ENCODE measurements around the gene ARL8A. TPM values are rescaled to one million over a fixed set of nuclear protein-coding genes. Genes with fewer than 3 reads are reported as not detected.

The ARL8A gene
- total and polyA plus RNA-seq, 2 experiments from 2014 or later = 32.7 to 56.0 TPM

DNA sequence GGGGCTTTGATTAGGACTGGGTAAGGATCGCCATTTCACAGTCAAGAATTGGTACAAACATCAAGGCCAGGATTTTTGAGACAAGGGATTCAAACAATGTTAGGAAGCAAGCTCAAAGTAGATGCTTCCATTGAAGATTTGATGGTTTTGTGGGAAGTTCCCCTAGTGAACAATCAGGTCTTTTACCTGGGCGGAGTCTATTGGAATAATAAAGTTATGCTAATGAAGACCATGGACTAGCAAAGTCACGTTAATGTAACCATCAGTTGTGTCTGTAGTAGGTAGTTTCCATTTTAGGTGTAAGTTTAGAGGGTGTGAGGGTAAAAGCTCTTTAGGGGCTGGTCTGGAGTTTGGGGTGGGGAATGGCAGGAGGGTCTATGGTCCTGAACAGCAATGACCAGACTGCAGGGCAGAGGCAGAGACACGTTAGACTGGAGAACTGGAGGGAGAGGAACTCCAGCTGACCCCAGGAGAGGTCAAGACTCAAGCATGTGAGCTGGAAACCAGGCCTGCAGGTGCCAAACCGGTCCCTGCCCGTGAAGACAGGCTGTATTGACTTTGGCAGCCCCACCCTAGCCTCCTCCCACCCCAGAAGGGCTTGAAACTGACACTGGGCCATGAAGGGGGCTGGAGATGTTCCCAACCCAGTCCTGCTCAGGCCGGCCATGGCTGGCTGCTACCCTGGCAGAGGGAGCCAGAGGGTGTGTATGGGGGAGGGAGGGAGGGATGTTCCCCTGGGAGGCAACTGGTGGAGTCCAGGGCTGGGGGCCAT lies 57.8 kb downstream of the ARL8A start:
- Histone ChIP-seq H2AFZ (no peak overlapping the region), H3K9me2 (replicated peaks; ENCODE audit: insufficient read depth) (no peaks in the 10 kb centered on the region), H4K20me1 (ENCODE audit: insufficient read depth, poor library complexity, severe bottlenecking) (no peaks in the 10 kb centered on the region), H3K4me3 (no peak overlapping the region), H3K4me1 (ENCODE audit: insufficient read depth) (peaks cover 51% of the 10 kb centered on the region), H3K27ac (peak overlapping the region; percentile 92), H3K36me3 (replicated peaks; ENCODE audit: insufficient read depth, low read depth) (no peaks in the 10 kb centered on the region), H3K27me3 (no peaks in the 10 kb centered on the region), H3K9me3 (ENCODE audit: low read depth) (no peaks in the 10 kb centered on the region), H3K79me2 (no peaks in the 10 kb centered on the region), H3K4me2 (no peak overlapping the region)
- no peak for TF ChIP-seq EZH2 (IDR thresholded peaks at IDR 0.05; ENCODE audit: borderline replicate concordance)
- TF ChIP-seq, protein P1, sequence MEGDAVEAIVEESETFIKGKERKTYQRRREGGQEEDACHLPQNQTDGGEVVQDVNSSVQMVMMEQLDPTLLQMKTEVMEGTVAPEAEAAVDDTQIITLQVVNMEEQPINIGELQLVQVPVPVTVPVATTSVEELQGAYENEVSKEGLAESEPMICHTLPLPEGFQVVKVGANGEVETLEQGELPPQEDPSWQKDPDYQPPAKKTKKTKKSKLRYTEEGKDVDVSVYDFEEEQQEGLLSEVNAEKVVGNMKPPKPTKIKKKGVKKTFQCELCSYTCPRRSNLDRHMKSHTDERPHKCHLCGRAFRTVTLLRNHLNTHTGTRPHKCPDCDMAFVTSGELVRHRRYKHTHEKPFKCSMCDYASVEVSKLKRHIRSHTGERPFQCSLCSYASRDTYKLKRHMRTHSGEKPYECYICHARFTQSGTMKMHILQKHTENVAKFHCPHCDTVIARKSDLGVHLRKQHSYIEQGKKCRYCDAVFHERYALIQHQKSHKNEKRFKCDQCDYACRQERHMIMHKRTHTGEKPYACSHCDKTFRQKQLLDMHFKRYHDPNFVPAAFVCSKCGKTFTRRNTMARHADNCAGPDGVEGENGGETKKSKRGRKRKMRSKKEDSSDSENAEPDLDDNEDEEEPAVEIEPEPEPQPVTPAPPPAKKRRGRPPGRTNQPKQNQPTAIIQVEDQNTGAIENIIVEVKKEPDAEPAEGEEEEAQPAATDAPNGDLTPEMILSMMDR (IDR thresholded peaks at IDR 0.05; ENCODE audit: poor library complexity) = no peak
- TF ChIP-seq EZH2phosphoT487 (IDR thresholded peaks at IDR 0.05; ENCODE audit: low read depth, severe bottlenecking, unreplicated experiment) = no peak
- WGBS (ENCODE audit: low lambda C conversion rate, missing lambda C conversion rate) = 67% methylated on average over 7 of the region's 7 CpGs
- peak; percentile 38 for DNase-seq (ENCODE audit: low spot score)

DNA sequence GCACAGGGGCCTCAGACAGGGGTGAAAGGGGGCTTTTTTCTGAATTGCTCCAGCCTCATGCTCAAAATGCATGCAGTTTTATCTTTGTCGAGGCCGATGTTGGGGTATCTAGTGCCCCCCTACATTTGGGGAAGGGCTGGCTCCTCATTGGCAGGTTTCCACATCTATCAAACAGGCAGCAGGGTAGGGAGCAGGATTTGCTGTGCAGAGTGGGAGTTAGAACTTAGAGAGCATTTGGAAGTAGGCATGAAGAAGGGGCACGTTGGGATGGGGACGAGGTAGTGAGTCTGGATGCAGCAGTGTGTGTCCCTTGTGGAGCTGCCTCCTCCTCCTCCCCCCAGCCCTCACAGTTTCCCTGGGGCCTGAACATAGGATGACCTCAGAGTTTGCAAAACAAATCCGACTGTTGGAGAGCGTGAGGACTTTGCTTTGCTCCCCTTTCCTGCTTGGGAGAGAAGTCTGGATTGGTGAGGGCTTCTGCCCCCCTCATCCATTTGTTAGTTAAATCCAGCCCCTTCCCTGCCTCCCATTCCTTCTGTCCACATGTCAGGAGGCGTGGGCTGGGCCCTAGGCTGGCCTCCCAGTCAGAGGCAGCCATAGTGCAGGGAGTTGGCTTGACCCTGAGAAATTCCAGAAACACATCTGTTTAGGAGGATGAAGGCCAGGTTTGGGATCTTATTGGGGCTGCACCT lies 58.7 kb downstream of the ARL8A start:
- Histone ChIP-seq H3K36me3 (replicated peaks; ENCODE audit: insufficient read depth, low read depth) (no peaks in the 10 kb centered on the region), H3K9me2 (replicated peaks; ENCODE audit: insufficient read depth) (no peaks in the 10 kb centered on the region), H2AFZ (no peak overlapping the region), H3K27ac (peak overlapping the region; percentile 92), H3K79me2 (no peaks in the 10 kb centered on the region), H3K4me2 (peak overlapping the region; percentile 3), H3K27me3 (no peaks in the 10 kb centered on the region), H3K4me1 (ENCODE audit: insufficient read depth) (peaks cover 54% of the 10 kb centered on the region), H3K4me3 (no peak overlapping the region), H3K9me3 (ENCODE audit: low read depth) (no peaks in the 10 kb centered on the region), H4K20me1 (ENCODE audit: insufficient read depth, poor library complexity, severe bottlenecking) (no peaks in the 10 kb centered on the region)
- WGBS (ENCODE audit: low lambda C conversion rate, missing lambda C conversion rate) = 47% methylated on average over 7 of the region's 7 CpGs
- DNase-seq (ENCODE audit: low spot score) = peak; percentile 78
- TF ChIP-seq, protein P1 (IDR thresholded peaks at IDR 0.05; ENCODE audit: poor library complexity) = no peak
- TF ChIP-seq EZH2phosphoT487 (IDR thresholded peaks at IDR 0.05; ENCODE audit: low read depth, severe bottlenecking, unreplicated experiment) = no peak
- no peak for TF ChIP-seq EZH2 (IDR thresholded peaks at IDR 0.05; ENCODE audit: borderline replicate concordance)

- DNase-seq (ENCODE audit: low spot score) = peak; percentile 65
- H3K4me1 ChIP-seq (ENCODE audit: insufficient read depth) = peaks cover 54% of the 10 kb centered on the region
- H3K9me3 ChIP-seq (ENCODE audit: low read depth) = no peaks in the 10 kb centered on the region
- peak overlapping the region; percentile 3 for H3K4me2 ChIP-seq
- 32% methylated on average over 14 of the region's 16 CpGs for WGBS (ENCODE audit: low lambda C conversion rate, missing lambda C conversion rate)
- H3K27me3 ChIP-seq = no peaks in the 10 kb centered on the region
- no peaks in the 10 kb centered on the region for H3K36me3 ChIP-seq (replicated peaks; ENCODE audit: insufficient read depth, low read depth)
- H3K9me2 ChIP-seq (replicated peaks; ENCODE audit: insufficient read depth) = no peaks in the 10 kb centered on the region
- no peak overlapping the region for H2AFZ ChIP-seq
- no peak overlapping the region for H3K4me3 ChIP-seq
- H4K20me1 ChIP-seq (ENCODE audit: insufficient read depth, poor library complexity, severe bottlenecking) = no peaks in the 10 kb centered on the region
- TF ChIP-seq, protein P1 (IDR thresholded peaks at IDR 0.05; ENCODE audit: poor library complexity) = no peak
- no peak for TF ChIP-seq EZH2phosphoT487 (IDR thresholded peaks at IDR 0.05; ENCODE audit: low read depth, severe bottlenecking, unreplicated experiment)
- TF ChIP-seq EZH2 (IDR thresholded peaks at IDR 0.05; ENCODE audit: borderline replicate concordance) = no peak
- H3K79me2 ChIP-seq = no peaks in the 10 kb centered on the region
- H3K27ac ChIP-seq = peak overlapping the region; percentile 92
These were observed 59.5 kb downstream of the ARL8A start for GRCh38 chr1:202084791-202085681.

Small RNA genes lying within 50 kb of the gene (small RNA-seq; reads per million reads assigned to genes)
- gene CRIP1P3 = not detected

Other genes starting within 250 kb of the ARL8A start
- 8.6 and 8.7 TPM in 2 replicates for gene LMOD1, start 198.2 kb downstream of the ARL8A start, total RNA-seq
- gene LMOD1, start 198.2 kb downstream of the ARL8A start, polyA plus RNA-seq = 6.4 and 9.0 TPM in 2 replicates
- 54.5 and 65.0 TPM in 2 replicates for gene TIMM17A, start 189.2 kb downstream of the ARL8A start, total RNA-seq
- gene TIMM17A, start 189.2 kb downstream of the ARL8A start, polyA plus RNA-seq = 88.3 and 90.1 TPM in 2 replicates
- 57.6 and 57.9 TPM in 2 replicates for gene RNPEP, start 162.1 kb downstream of the ARL8A start, total RNA-seq
- 74.2 and 81.5 TPM in 2 replicates for gene RNPEP, start 162.1 kb downstream of the ARL8A start, polyA plus RNA-seq
- gene ELF3, start 134.2 kb downstream of the ARL8A start, total RNA-seq = 336 and 367 TPM in 2 replicates
- gene ELF3, start 134.2 kb downstream of the ARL8A start, polyA plus RNA-seq = 333 and 361 TPM in 2 replicates
- gene GPR37L1, start 21.8 kb downstream of the ARL8A start, total RNA-seq = under 0.01 TPM in 1 of 2 replicates, not detected in the other
- gene GPR37L1, start 21.8 kb downstream of the ARL8A start, polyA plus RNA-seq = 0.39 and 0.47 TPM in 2 replicates
- not detected in 2 replicates for gene PTPN7, start 15.9 kb upstream of the ARL8A start, total RNA-seq
- gene PTPN7, start 15.9 kb upstream of the ARL8A start, polyA plus RNA-seq = 0.35 and 0.41 TPM in 2 replicates
- 0.32 and 0.80 TPM in 2 replicates for gene LGR6, start 49.1 kb upstream of the ARL8A start, total RNA-seq
- gene LGR6, start 49.1 kb upstream of the ARL8A start, polyA plus RNA-seq = 1.1 and 1.5 TPM in 2 replicates
- 7.8 and 18.9 TPM in 2 replicates for gene UBE2T, start 197.2 kb upstream of the ARL8A start, total RNA-seq
- gene UBE2T, start 197.2 kb upstream of the ARL8A start, polyA plus RNA-seq = 15.6 and 15.7 TPM in 2 replicates
- gene PPP1R12B, start 204.0 kb upstream of the ARL8A start, total RNA-seq = 8.5 and 15.0 TPM in 2 replicates
- 8.1 and 12.3 TPM in 2 replicates for gene PPP1R12B, start 204.0 kb upstream of the ARL8A start, polyA plus RNA-seq

Data from hepatocyte (in vitro differentiated cells).